Measurements from ENCODE around the gene RABGEF1. TPM values are rescaled to one million over a fixed set of nuclear protein-coding genes. Genes with fewer than 3 reads are reported as not detected.
"Not testable (repeated sequence)": the region's sequence is repeated elsewhere in the genome, so short reads cannot be mapped to it uniquely, and the experiment has no call there.

The RABGEF1 gene
- total and polyA plus RNA-seq, 2 experiments from 2014 or later = 14.7 to 17.5 TPM

GRCh38 chr7:66707825-66708224 lies 32.7 kb upstream of the RABGEF1 start:
- Mint-ChIP-seq H3K36me3 (ENCODE audit: low read depth) (peaks cover 16% of the 10 kb centered on the region; the same call in 2 of the 3 replicates), H3K4me1 (no peaks in the 10 kb centered on the region), H3K9me3 (no peaks in the 10 kb centered on the region; the same call in 1 of the 3 replicates), H3K4me3 (no peak overlapping the region), H3K27ac (no peak overlapping the region), H3K27me3 (ENCODE audit: insufficient read depth, low read depth, poor library complexity) (peaks cover 7% of the 10 kb centered on the region)
- ATAC-seq (no peak), DNase-seq (ENCODE audit: low spot score) (no peak)
- Histone ChIP-seq H3F3A (replicated peaks; ENCODE audit: low read depth) (no peaks in the 10 kb centered on the region), H3K4me3 (no peak overlapping the region), H3K79me2 (replicated peaks; ENCODE audit: insufficient read depth) (no peaks in the 10 kb centered on the region), H3K36me3 (ENCODE audit: insufficient read depth) (no peaks in the 10 kb centered on the region), H3K27ac (ENCODE audit: low read depth) (no peak overlapping the region), H2AFZ (no peak overlapping the region), H3K4me1 (ENCODE audit: insufficient read depth) (no peaks in the 10 kb centered on the region), H4K20me1 (replicated peaks; ENCODE audit: insufficient read depth) (no peaks in the 10 kb centered on the region), H3K9me2 (ENCODE audit: insufficient read depth) (no peaks in the 10 kb centered on the region), H3K4me2 (no peak overlapping the region), H3K27me3 (ENCODE audit: insufficient read depth) (no peaks in the 10 kb centered on the region)
- TF ChIP-seq POLR2AphosphoS5 (IDR thresholded peaks at IDR 0.05; ENCODE audit: low read depth) (no peak), ETS1 (IDR thresholded peaks at IDR 0.05) (no peak), JUNB (IDR thresholded peaks at IDR 0.05; ENCODE audit: unreplicated experiment) (no peak), STAT1 (IDR thresholded peaks at IDR 0.05; ENCODE audit: unreplicated experiment) (no peak)

GRCh38 chr7:66710752-66711151 lies 29.8 kb upstream of the RABGEF1 start:
- H4K20me1 ChIP-seq (replicated peaks; ENCODE audit: insufficient read depth); DNase-seq (ENCODE audit: low spot score); H3K27ac Mint-ChIP-seq; H3K4me1 Mint-ChIP-seq; H3K4me2 ChIP-seq; H3K27ac ChIP-seq (ENCODE audit: low read depth); H3K9me2 ChIP-seq (ENCODE audit: insufficient read depth); H3K36me3 ChIP-seq (ENCODE audit: insufficient read depth); H3K4me1 ChIP-seq (ENCODE audit: insufficient read depth); H2AFZ ChIP-seq; H3K4me3 Mint-ChIP-seq; H3K79me2 ChIP-seq (replicated peaks; ENCODE audit: insufficient read depth); H3F3A ChIP-seq (replicated peaks; ENCODE audit: low read depth); H3K4me3 ChIP-seq; H3K9me3 Mint-ChIP-seq; H3K27me3 ChIP-seq (ENCODE audit: insufficient read depth); H3K27me3 Mint-ChIP-seq (ENCODE audit: insufficient read depth, low read depth, poor library complexity); ATAC-seq: not testable (repeated sequence)
- H3K36me3 Mint-ChIP-seq (ENCODE audit: low read depth) = peaks cover 29% of the 10 kb centered on the region

DNA sequence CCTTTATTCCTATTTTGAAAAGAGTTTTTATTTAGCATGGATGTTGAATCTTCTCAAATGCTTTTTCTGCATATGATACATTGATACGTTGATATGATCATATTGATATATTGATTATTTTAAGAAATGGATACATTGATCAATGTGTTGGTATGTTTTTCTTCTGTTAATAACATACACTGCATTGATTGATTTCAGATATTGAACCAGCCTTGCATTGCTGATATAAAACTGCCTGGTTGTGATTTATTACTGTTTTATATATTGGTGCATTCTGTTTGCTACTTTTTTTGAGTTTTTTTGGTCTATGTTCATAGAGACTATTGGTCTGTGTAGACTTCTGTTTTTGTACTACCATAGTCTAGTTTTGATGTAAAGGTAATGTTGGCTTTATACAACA lies 26.8 kb upstream of the RABGEF1 start:
- H3F3A ChIP-seq (replicated peaks; ENCODE audit: low read depth) = no peaks in the 10 kb centered on the region
- Mint-ChIP-seq H3K27ac (no peak overlapping the region), H3K36me3 (ENCODE audit: low read depth) (peaks cover 29% of the 10 kb centered on the region), H3K4me1 (no peaks in the 10 kb centered on the region; the same call in 2 of the 3 replicates), H3K4me3 (no peak overlapping the region), H3K9me3 (no peaks in the 10 kb centered on the region; the same call in 1 of the 3 replicates), H3K27me3 (ENCODE audit: insufficient read depth, low read depth, poor library complexity) (peaks cover 2% of the 10 kb centered on the region)
- no peak overlapping the region for H2AFZ ChIP-seq
- H3K27me3 ChIP-seq (ENCODE audit: insufficient read depth) = no peaks in the 10 kb centered on the region
- no peak overlapping the region for H3K4me2 ChIP-seq
- no peaks in the 10 kb centered on the region for H3K36me3 ChIP-seq (ENCODE audit: insufficient read depth)
- no peak overlapping the region for H3K4me3 ChIP-seq
- H3K27ac ChIP-seq (ENCODE audit: low read depth) = no peak overlapping the region
- no peaks in the 10 kb centered on the region for H3K9me2 ChIP-seq (ENCODE audit: insufficient read depth)
- DNase-seq (ENCODE audit: low spot score) (no peak), ATAC-seq (no peak)
- H3K79me2 ChIP-seq (replicated peaks; ENCODE audit: insufficient read depth) = no peaks in the 10 kb centered on the region
- no peaks in the 10 kb centered on the region for H4K20me1 ChIP-seq (replicated peaks; ENCODE audit: insufficient read depth)
- no peaks in the 10 kb centered on the region for H3K4me1 ChIP-seq (ENCODE audit: insufficient read depth)
- TF ChIP-seq POLR2AphosphoS5 (IDR thresholded peaks at IDR 0.05; ENCODE audit: low read depth) (no peak), EZH2phosphoT487 (IDR thresholded peaks at IDR 0.05; ENCODE audit: unreplicated experiment) (no peak), ETS1 (IDR thresholded peaks at IDR 0.05) (no peak), JUNB (IDR thresholded peaks at IDR 0.05; ENCODE audit: unreplicated experiment) (no peak), STAT1 (IDR thresholded peaks at IDR 0.05; ENCODE audit: unreplicated experiment) (no peak), CREB1 (CRISPR knock-in tag; IDR thresholded peaks at IDR 0.05; ENCODE audit: low read depth) (no peak), ZNF331 (CRISPR knock-in tag; IDR thresholded peaks at IDR 0.05; ENCODE audit: low read depth) (no peak), CTCF (conservative IDR thresholded peaks at IDR 0.05; ENCODE audit: low read depth in 2 of 2) (no peak), EZH2 (IDR thresholded peaks at IDR 0.05; ENCODE audit: low read depth, unreplicated experiment) (no peak), ZNF114 (CRISPR knock-in tag; IDR thresholded peaks at IDR 0.05) (no peak), NANOG (IDR thresholded peaks at IDR 0.05; ENCODE audit: borderline replicate concordance) (no peak)
- TF ChIP-seq, protein P1, sequence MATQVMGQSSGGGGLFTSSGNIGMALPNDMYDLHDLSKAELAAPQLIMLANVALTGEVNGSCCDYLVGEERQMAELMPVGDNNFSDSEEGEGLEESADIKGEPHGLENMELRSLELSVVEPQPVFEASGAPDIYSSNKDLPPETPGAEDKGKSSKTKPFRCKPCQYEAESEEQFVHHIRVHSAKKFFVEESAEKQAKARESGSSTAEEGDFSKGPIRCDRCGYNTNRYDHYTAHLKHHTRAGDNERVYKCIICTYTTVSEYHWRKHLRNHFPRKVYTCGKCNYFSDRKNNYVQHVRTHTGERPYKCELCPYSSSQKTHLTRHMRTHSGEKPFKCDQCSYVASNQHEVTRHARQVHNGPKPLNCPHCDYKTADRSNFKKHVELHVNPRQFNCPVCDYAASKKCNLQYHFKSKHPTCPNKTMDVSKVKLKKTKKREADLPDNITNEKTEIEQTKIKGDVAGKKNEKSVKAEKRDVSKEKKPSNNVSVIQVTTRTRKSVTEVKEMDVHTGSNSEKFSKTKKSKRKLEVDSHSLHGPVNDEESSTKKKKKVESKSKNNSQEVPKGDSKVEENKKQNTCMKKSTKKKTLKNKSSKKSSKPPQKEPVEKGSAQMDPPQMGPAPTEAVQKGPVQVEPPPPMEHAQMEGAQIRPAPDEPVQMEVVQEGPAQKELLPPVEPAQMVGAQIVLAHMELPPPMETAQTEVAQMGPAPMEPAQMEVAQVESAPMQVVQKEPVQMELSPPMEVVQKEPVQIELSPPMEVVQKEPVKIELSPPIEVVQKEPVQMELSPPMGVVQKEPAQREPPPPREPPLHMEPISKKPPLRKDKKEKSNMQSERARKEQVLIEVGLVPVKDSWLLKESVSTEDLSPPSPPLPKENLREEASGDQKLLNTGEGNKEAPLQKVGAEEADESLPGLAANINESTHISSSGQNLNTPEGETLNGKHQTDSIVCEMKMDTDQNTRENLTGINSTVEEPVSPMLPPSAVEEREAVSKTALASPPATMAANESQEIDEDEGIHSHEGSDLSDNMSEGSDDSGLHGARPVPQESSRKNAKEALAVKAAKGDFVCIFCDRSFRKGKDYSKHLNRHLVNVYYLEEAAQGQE (IDR thresholded peaks at IDR 0.05; ENCODE audit: unreplicated experiment) = no peak
